B cell (primary cell): Measurements from ENCODE around the gene AKAP8.

Experiments used
- EZH2 ChIP-seq: IDR thresholded peaks from 2 replicates; pipeline ENCODE4 v1.6.1; 2012; ENCODE audit warnings: borderline replicate concordance, low read depth, mild to moderate bottlenecking, moderate library complexity, low read length; ENCODE audit not compliant: insufficient read depth, poor library complexity, severe bottlenecking
- TF ChIP-seq, protein P1 (sequence below): fragments of 200-600 bp; IDR thresholded peaks from one replicate; pipeline ENCODE4 v1.8.0; 2022; ENCODE audit warnings: antibody characterized with exemption, mild to moderate bottlenecking

DNA sequence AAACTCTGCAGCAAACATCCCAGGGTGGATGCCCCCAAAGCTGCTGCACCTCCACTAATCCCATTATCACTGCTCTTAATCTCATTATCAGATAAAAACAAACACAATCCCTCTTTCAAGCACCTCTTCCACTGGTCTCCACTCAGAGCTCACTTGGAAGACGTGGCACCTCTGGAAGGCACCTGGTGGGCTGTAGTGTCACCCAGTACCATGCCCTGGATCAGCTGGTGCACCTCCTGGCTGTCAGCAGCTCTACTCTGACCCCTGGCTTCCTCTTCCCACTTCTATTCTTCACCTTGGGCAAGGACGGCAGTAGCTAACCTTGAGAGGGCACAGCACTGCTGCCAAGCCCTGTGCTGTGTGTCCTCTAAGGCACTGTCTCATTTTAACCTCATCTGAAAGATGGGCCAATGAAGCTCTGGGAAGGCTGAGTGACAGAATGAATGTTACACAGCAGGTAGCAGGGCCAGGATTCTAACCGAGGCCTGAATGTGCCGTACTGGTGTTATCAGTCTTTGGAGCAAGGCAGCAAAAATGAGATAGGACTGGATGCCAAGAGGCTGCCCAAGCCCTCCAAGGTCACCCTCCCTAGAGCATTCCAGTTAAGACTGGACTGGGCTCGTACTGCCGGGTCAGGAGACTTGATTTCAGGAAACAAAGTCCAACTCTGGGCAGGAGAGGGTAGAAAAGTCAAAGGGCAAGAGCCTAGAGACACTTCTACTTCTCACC is 54.6 kb downstream of the AKAP8 start:
- TF ChIP-seq, protein P1, sequence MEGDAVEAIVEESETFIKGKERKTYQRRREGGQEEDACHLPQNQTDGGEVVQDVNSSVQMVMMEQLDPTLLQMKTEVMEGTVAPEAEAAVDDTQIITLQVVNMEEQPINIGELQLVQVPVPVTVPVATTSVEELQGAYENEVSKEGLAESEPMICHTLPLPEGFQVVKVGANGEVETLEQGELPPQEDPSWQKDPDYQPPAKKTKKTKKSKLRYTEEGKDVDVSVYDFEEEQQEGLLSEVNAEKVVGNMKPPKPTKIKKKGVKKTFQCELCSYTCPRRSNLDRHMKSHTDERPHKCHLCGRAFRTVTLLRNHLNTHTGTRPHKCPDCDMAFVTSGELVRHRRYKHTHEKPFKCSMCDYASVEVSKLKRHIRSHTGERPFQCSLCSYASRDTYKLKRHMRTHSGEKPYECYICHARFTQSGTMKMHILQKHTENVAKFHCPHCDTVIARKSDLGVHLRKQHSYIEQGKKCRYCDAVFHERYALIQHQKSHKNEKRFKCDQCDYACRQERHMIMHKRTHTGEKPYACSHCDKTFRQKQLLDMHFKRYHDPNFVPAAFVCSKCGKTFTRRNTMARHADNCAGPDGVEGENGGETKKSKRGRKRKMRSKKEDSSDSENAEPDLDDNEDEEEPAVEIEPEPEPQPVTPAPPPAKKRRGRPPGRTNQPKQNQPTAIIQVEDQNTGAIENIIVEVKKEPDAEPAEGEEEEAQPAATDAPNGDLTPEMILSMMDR, result no peak
- no peak for TF ChIP-seq EZH2
